Left ventricle myocardium superior (tissue), 1 donor: ENCODE data around the gene KCNQ2. TPM values are rescaled to one million over a fixed set of nuclear protein-coding genes. Genes with fewer than 3 reads are reported as not detected.

Experiments
- ATAC-seq: fragments of 200-7000 bp; cut with Tn5 transposase; one replicate; pipeline ENCODE4 v1.9.1; 2020; ENCODE audit warnings: mild to moderate bottlenecking, moderate library complexity
- DNase-seq: peaks from one replicate; pipeline ENCODE4 v3.0.0-alpha.2; 2020
- intact Hi-C: fragments of 100-400 bp; cut with micrococcal nuclease; formaldehyde crosslinking; loops from one replicate; pipeline ENCODE4 v1.11.0; 2022
- total RNA-seq: library from RNA; stranded (reverse); fragmentation: NEBNext Ultra II Directional; extraction: Animal tissue kit (Norgen Biotek cat#: 25700); gene quantifications from one replicate; pipeline ENCODE4 v1.2.1, GENCODE V29; 2021
- donor health status: DM: no; HTN: yes; CAD: no; lungs with severe emphysema.

The KCNQ2 gene
- total RNA-seq, 1 donor from 2014 or later = 0.52 TPM

DNA sequence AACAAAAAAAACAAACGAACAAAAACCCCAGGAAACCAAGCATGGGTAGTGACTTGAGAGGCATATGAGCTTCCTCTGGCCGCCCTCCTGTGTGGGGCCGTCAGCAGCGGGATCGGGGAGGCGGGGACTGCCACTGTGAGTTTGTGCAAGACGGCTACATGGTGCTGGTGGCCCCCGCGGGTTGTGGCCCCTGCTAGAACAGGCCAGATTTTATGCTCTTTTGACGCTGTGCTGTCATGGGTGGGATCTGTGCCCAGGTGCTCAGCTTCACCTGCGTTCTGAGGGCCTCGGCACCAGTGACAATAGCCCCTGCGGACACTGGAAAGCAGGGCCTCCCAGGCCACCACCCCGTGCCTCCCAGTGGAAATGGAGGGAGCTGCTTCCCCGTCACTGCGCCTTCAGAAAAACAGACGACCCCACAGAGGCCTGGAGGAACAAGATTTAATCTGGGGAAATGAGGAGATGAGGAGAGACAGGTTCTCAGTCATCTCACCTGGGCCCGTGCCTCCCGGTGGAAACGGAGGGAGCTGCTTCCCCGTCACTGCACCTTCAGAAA is 4.7 kb upstream of the KCNQ2 start:
- no peak for DNase-seq
- intact Hi-C loops = no loop called here
- ATAC-seq = no peak

- DNase-seq (peak; percentile 64), ATAC-seq (peak; percentile 72)
- intact Hi-C loops = no loop called here
These were observed 2.8 kb upstream of the KCNQ2 start for GRCh38 chr20:63475209-63475608.

DNA sequence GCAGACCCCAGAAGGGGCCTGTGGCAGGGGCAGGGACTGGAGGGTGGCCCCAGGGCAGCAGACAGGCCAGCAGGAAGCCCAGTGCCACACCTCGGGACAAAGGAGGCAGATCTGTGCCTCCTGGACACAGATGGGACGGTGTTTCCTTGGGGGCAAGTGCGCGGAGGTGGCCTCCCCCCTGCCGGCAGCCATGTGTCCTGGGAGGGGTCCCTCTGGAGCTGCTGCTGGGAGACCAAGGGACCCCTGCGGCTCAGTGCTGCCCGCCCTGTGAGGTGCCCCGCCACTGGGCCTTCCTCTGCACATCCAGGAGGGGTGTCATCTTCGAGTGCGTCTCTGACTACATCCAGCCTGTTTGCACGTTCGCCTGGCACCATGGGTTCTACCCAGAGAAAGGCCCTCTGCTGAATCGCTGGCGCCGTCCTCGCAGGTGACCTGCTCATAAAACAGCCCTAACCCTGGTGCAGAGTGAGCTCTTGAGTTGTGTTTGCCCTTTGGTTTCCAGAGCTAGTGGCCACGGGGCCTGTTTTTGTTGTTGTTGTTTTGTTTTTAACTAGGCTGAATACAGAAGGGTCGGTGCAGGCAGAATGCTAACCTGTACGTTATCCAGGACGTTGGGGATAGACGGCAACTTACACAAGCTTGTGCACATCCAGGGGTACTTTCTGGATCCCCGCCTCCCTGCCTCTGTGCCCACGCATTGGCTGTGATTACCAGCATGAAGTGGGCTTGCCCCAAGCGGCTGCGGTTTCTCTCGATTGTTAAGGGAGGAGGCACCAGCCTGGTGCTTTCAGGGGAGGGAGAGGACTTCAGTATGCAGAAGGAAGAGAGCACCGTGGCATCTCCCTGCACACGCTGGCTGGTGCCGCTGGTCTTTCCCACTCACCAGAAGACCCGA is 1.3 kb upstream of the KCNQ2 start:
- intact Hi-C loops = no loop called here
- DNase-seq = no peak
- no peak for ATAC-seq

DNA sequence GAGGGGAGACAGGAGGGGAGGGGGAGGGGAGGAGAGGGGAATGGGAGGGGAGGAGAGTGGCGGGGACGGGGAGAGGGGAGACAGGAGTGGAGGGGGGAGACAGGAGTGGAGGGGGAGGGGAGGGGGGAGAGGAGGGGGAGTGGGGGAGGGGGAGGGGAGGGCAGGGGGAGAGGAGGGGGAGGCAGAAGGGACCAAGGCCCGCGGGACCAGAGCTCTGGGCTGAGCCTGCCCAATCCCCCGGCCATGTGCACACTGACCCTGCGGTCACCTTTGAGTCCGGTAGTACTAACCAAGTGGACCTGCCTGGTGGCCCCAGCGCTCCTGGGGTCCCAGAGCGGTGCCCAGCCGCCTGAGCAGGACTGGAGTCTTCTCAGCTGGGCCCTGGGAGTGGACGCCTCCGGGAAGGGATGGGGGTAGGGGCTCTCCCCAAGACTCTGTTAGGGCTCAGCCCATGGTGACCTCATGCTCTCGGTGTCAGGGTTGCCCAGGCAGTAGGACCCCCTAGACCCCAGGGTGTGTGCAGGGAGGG is 471 bp upstream of the KCNQ2 start:
- intact Hi-C loops = no loop called here
- ATAC-seq (no peak), DNase-seq (no peak)

DNA sequence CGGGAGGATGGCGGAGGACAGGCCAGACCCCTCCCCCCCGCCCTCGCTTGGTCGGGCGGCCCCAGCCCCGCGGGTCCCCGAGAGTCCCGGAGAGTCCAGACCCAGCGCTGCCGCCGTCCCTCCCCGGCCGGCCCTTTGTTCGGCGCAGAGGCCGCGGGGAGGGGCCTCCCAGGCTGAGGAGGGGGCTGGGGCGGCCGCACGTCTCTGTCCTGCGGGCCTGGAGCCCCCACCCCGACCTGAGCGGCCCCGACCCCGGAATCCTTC is 806 bp downstream of the KCNQ2 start:
- intact Hi-C loops = no loop called here

GRCh38 chr20:63471002-63471716 is 1.3 kb downstream of the KCNQ2 start:
- DNase-seq = no peak
- intact Hi-C loops = no loop called here
- ATAC-seq = no peak

More for the DNA sequence above, 806 bp downstream of the KCNQ2 start:
- ATAC-seq (no peak), DNase-seq (no peak)

DNA sequence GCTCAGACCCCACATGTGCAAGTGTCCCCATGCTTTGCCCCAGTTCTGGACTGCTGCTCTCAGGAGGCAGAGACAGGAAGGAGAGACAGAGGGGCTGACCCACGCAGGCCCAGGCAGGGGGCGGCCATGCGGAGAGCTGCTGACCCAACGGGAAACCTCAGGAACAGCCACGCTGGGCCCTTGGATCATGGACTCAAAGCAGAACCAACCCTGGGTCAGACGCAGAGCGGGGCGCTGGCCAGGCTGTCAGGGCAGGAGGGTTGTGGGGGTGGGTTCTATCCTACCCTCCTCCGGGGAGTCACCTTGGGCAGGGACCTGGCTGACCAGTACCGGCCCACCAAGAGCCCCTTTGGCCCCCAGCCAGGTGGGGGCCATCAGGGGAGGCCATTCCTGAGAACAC is 2.0 kb downstream of the KCNQ2 start:
- ATAC-seq = no peak

DNA sequence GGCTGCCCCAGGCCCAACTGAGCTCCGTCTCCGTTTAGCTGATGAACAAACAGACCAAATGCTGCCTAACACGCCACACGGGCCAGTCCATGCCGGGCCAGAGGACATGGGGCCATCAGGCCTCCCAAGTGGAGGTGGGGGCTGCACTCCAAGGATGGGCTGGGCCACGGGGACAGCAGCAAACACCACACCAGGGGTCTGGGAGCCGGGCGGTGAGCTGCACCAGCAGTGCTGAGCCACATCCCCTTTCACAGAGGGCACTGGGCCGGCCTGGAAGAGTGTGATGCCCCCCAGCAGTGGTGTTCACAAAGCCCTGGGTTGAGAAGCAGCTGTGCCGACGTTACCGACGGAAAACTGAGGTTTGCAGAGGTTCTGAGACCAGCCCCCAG is 2.7 kb downstream of the KCNQ2 start:
- intact Hi-C loops = no loop called here
- no peak for DNase-seq
- ATAC-seq = no peak

More for the DNA sequence above, 2.0 kb downstream of the KCNQ2 start:
- intact Hi-C loops = no loop called here
- no peak for DNase-seq

- intact Hi-C loops = no loop called here
- no peak for DNase-seq
- ATAC-seq = no peak
These were observed 3.3 kb downstream of the KCNQ2 start for GRCh38 chr20:63469019-63469712.

DNA sequence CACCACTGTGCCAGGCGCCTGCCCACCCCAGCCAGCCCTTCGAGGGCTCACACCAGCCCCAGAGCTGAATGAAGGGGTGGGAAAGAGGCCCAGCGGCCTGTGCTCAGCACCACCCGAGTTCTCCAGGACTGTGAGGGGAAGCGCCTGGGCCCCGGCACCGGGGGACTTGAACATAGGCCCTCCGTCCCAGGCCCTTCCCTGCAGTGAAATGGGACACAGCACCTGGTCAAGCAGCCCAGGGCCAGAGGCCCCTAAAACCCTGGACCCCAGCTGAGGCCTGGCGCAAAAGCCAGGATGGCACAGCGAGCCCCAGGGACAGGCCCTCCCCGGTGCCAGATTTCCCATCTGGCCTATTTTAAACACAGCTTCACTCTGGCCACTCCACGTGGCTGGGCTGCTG is 4.0 kb downstream of the KCNQ2 start:
- ATAC-seq (no peak), DNase-seq (no peak)
- intact Hi-C loops = no loop called here

GRCh38 chr20:63467294-63468083 is 5.0 kb downstream of the KCNQ2 start:
- no peak for ATAC-seq
- intact Hi-C loops = no loop called here
- DNase-seq = no peak

GRCh38 chr20:63466861-63467260 is 5.6 kb downstream of the KCNQ2 start:
- ATAC-seq (no peak), DNase-seq (no peak)
- intact Hi-C loops = no loop called here

- DNase-seq (no peak), ATAC-seq (no peak)
- intact Hi-C loops = no loop called here
These were observed 6.1 kb downstream of the KCNQ2 start for GRCh38 chr20:63466250-63466825.

DNA sequence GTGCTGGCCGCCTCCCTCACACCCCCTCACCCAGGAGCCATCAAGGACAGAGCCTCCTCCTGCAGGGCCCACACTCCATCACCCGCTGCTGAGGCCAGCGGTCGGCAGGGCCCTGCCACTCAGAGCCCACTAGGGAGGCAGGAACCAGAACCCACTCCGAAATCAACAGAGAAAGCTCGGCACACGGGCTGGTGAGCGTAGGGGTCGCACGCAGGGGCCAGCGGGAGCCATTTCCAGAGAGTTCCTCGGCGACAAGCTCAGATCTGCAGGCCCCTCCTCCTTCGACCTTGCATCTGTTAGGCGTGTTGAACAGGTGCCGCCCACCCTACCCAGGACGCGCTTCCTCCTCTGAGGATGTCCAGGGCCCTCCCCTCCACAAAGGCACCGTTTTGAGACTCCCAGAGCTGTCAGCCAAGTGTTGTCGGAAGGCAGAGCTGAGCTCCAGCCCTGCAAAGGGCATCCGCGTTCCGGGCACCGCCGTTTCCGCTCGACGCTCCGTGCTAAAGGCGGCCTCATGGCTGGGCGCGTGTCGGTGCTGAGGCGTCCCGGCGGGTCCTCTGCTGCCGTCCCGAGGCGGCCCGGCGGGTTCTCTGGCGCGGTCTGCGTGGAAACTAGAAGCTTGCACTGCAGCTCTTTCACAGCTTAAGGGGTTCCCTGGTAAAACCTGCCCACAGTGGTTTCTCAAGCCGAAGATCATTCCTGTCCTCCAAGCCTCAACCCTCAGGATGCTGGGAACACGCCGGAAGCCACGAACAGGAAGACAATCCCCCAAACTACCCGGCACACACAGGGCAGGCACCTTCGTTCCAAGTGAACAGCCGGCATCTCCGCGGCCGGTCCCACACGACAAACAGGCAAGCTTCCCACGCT is 6.8 kb downstream of the KCNQ2 start:
- ATAC-seq (no peak), DNase-seq (no peak)
- intact Hi-C loops = no loop called here

DNA sequence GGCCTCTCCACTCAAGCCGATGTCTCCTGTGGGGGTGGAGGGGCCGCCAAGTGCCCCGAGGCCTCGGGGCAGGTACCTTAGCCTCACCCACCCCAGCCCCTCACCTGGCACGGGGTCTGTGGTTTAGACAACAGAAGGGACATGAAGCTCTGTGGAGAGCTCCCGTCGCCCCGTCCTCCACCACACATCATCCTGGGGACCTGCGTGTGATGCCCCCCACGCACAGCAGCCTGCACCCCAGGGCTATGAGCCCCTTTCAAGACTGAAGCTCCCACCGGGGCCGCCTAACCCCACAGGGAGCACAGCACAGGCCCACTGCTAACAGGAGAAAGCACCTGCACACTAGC is 8.2 kb downstream of the KCNQ2 start:
- ATAC-seq = no peak

DNA sequence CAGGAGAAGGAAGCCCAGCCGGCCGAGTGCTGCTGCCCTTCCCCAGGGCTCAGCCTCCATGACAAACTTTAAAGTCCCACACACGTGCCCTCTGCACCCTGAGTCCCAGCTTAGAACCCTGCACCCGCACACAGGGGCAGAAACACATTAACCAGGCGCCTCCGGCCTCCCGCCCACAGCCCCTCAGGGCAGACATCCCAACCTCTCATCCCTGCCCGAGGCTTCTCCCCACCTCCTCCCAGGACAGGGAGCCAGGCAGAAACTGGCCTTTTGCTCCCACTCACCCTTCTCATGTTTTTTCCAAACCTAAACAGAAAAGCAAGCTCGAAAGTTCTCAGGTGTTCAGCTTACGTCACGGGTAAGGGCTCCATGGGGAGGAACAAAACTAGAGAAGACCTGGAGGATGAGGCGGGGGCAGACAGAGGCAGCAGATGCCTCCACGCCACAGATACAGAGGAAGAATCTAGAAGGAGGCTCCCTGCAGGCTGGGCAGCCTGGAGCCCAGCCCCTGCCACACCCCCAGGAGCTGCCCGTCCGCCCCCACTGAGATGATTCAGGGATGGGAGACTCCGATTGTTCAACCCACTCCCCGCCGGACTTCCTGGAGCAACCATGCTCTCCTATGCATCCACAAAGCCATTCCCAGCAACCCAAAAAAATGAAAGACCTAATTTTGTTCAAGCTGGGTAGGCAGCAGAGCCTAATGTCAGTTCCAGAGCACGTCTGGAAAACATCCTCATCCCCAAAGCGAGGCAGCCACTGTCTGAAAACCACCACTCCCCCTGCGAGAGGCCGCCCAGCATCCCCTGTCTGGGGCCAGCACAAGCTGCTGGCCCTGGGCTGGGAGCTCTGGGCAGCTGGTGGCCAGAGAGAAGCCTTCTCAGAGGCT is 8.8 kb downstream of the KCNQ2 start:
- no peak for ATAC-seq
- no peak for DNase-seq
- intact Hi-C loops = no loop called here

More for the DNA sequence above, 8.2 kb downstream of the KCNQ2 start:
- no peak for DNase-seq
- intact Hi-C loops = no loop called here

DNA sequence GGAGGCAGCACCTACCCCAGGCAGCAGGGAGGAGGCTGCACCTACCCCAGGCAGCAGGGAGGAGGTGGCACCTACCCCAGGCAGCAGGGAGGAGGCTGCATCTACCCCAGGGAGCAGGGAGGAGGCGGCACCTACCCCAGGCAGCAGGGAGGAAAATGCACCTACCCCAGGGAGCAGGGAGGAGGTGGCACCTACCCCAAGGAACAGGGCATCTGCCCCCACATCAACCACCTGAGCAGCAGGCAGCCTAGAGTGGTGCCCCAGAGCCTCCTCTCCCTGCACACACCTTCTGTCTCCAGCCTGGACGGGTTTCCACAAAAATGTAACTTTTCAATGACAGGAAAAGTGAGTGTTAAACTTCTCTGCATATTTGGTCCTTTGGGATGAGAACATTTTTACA is 10.2 kb downstream of the KCNQ2 start:
- intact Hi-C loops = no loop called here
- ATAC-seq (no peak), DNase-seq (no peak)
